GM12878 (cell line): Measurements from ENCODE around the gene DUSP22. TPM values are rescaled to one million over a fixed set of nuclear protein-coding genes. Genes with fewer than 3 reads are reported as not detected.

ENCODE experiments used
- BCL3 ChIP-seq: IDR thresholded peaks from 2 replicates; pipeline ENCODE4 v1.6.1; 2011; ENCODE audit warnings: borderline replicate concordance, low read depth, mild to moderate bottlenecking, moderate library complexity, low read length; ENCODE audit not compliant: insufficient read depth, poor library complexity, severe bottlenecking
- KAT2A ChIP-seq: conservative IDR thresholded peaks from 2 replicates; pipeline ENCODE4 v1.6.1; 2011; ENCODE audit warnings: low read depth, low read length; ENCODE audit not compliant: control insufficient read depth
- MEF2A ChIP-seq: IDR thresholded peaks from 2 replicates; pipeline ENCODE4 v1.6.1; 2011; ENCODE audit warnings: low read depth, mild to moderate bottlenecking, low read length, moderate library complexity; ENCODE audit not compliant: insufficient read depth
- NRF1 ChIP-seq: conservative IDR thresholded peaks from 2 replicates; pipeline ENCODE4 v1.6.1; 2011; ENCODE audit warnings: mild to moderate bottlenecking, low read depth, low read length, improper control_type of control experiment
- ZNF384 ChIP-seq: IDR thresholded peaks from 2 replicates; pipeline ENCODE4 v1.6.1; 2012; ENCODE audit warnings: low read depth, mild to moderate bottlenecking, low read length, improper control_type of control experiment, borderline replicate concordance
- ZNF592 ChIP-seq: fragments of 450-650 bp; IDR thresholded peaks from 2 replicates; pipeline ENCODE4 v1.6.1; 2017; ENCODE audit warnings: mild to moderate bottlenecking, moderate library complexity
- polyA plus RNA-seq, 11 experiments: library from polyadenylated mRNA; depleted of rRNA in 4 of 11; unstranded in 6 of 11; stranded (reverse) in 5 of 11; fragments of >200 nt; fragmentation: Nextera tagmentation in 4 of 11; fragmentation: Illumina TruSeq in 1 of 11; extraction: Ambion mirVana in 4 of 11; extraction: Trizol in 1 of 11; gene quantifications; 1 replicate in 1 of 11; 2 replicates in 10 of 11; pipeline versions ENCODE4 v1.2.1 to v1.2.3, GENCODE V29; 2011 to 2016; ENCODE audit warnings: inconsistent platforms in 2 of 11, missing spikeins in 2 of 11, low read depth in 1 of 11
- total RNA-seq, 4 experiments: library from RNA; depleted of rRNA in 3 of 4; stranded (reverse); fragments of >200 nt in 3 of 4; fragmentation: Illumina TruSeq in 1 of 4; extraction: Trizol in 1 of 4; gene quantifications; 2 replicates each; pipeline versions ENCODE4 v1.2.1 to v1.2.3, GENCODE V29; 2013 to 2021

Gene DUSP22
- total and polyA plus RNA-seq, 10 of the 15 experiments (the other 5 are each of a cell fraction or from before 2014, with no cell fraction given), result 78.9 to 156 (median 107) TPM

GRCh38 chr6:293193-294174 is 1.2 kb downstream of the DUSP22 start (continued):
- TF ChIP-seq ZNF592 (no peak), BCL3 (no peak), ZNF384 (peak; percentile 59; the same call in 1 of the 2 replicates), NRF1 (no peak; the same call in 1 of the 2 replicates), KAT2A (no peak), MEF2A (no peak)
